Measurements from ENCODE around the gene ACOX2.

- peak; percentile 86 to 96 (median 92) for TF ChIP-seq CTCF (IDR thresholded peaks at IDR 0.05)
- no peak for TF ChIP-seq POLR2A (IDR thresholded peaks at IDR 0.05)
Measured at GRCh38 chr3:58532794-58533220, 4.2 kb downstream of the ACOX2 start.

Measured in prostate gland (tissue), 2 donors.